Effector memory CD8-positive, alpha-beta T cell (primary cell): ENCODE data around the gene LOC101059915.
"Not testable (repeated sequence)": the region's sequence is repeated elsewhere in the genome, so short reads cannot be mapped to it uniquely, and the experiment has no call there.

ENCODE experiments used
- ATAC-seq: fragments of 150-1000 bp; cut with Tn5 transposase; replicated peaks from 2 replicates; pipeline ENCODE4 v1.10.0; 2021; ENCODE audit warnings: mild to moderate bottlenecking, moderate library complexity
- DNase-seq, 3 experiments: peaks; one replicate each; pipeline ENCODE4 v3.0.0; 2021
- H3K27ac Mint-ChIP-seq, 2 donors: one replicate each; pipeline ENCODE4 v1.8.0; 2022; ENCODE audit warnings: mild to moderate bottlenecking in 2 of 2, mixed read lengths in 2 of 2, moderate library complexity in 2 of 2
- H3K27me3 Mint-ChIP-seq, 2 donors: one replicate each; pipeline ENCODE4 v1.8.0; 2022; ENCODE audit warnings: mixed read lengths in 2 of 2
- H3K36me3 Mint-ChIP-seq: one replicate; pipeline ENCODE4 v1.8.0; 2022; ENCODE audit warnings: mild to moderate bottlenecking, moderate library complexity, mixed read lengths; ENCODE audit not compliant: insufficient read depth
- H3K4me1 Mint-ChIP-seq, 2 donors: one replicate each; pipeline ENCODE4 v1.8.0; 2022; ENCODE audit warnings: low read depth in 2 of 2, mixed read lengths in 2 of 2
- H3K4me3 Mint-ChIP-seq, 2 donors: one replicate each; pipeline ENCODE4 v1.8.0; 2022; ENCODE audit warnings: mild to moderate bottlenecking in 2 of 2, mixed read lengths in 2 of 2, moderate library complexity in 2 of 2
- H3K9me3 Mint-ChIP-seq, 2 donors: one replicate each; pipeline ENCODE4 v1.8.0; 2022; ENCODE audit warnings: mixed read lengths in 2 of 2

LOC101059915 gene

DNA sequence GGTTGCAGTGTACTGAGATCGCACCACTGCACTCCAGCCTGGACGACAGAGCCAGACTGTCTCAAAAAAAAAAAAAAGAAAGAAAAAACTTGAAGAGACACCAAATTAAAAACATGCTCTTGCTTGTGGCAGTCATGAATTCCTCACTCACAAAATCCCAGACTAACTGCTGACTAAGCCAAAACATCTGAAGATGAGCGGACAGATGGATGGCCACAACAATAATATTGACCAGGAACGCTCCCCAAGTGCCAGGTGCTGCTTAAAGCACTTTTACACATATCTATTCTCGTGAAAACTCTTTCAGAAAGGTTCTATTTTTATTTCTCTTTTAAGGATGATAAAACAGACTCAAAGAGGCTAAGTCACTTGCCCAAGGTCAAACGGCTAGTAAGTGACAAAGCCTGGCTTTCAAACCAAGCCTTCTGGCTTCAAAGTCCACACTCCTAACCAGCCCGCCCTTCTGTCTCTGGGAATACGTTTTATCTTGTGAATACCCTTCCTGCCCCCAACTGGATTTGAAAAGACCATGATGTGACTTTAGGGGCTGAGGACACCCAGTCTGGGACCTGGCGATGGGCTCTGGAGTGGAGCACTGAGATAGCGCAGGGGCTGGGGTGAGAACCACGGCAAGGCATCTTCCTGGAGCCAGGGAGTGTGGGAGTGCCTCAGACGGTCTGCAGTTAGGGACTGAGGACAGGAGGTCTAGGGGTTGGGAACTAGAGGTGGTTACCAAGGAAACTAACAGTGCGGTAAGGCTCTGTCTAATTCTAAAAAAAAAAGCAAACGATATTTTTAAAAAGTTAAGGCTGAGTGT, 39.5 kb upstream of the LOC101059915 start:
- Mint-ChIP-seq H3K27ac (no peak overlapping the region), H3K4me1 (peaks cover 16 to 18% of the 10 kb centered on the region in 2 donors), H3K4me3 (no peak overlapping the region), H3K36me3 (peaks cover 8% of the 10 kb centered on the region), H3K27me3 (no peaks in the 10 kb centered on the region), H3K9me3 (no peaks in the 10 kb centered on the region)
- ATAC-seq (no peak), DNase-seq (no peak)

GRCh38 chrX:71629467-71629866, 37.9 kb upstream of the LOC101059915 start:
- Mint-ChIP-seq H3K27me3 (no peaks in the 10 kb centered on the region), H3K36me3 (no peaks in the 10 kb centered on the region), H3K9me3 (no peaks in the 10 kb centered on the region), H3K4me1 (peaks cover 5 to 6% of the 10 kb centered on the region in 2 donors), H3K27ac (no peak overlapping the region), H3K4me3 (no peak overlapping the region)
- no peak for DNase-seq
- ATAC-seq, result no peak

DNA sequence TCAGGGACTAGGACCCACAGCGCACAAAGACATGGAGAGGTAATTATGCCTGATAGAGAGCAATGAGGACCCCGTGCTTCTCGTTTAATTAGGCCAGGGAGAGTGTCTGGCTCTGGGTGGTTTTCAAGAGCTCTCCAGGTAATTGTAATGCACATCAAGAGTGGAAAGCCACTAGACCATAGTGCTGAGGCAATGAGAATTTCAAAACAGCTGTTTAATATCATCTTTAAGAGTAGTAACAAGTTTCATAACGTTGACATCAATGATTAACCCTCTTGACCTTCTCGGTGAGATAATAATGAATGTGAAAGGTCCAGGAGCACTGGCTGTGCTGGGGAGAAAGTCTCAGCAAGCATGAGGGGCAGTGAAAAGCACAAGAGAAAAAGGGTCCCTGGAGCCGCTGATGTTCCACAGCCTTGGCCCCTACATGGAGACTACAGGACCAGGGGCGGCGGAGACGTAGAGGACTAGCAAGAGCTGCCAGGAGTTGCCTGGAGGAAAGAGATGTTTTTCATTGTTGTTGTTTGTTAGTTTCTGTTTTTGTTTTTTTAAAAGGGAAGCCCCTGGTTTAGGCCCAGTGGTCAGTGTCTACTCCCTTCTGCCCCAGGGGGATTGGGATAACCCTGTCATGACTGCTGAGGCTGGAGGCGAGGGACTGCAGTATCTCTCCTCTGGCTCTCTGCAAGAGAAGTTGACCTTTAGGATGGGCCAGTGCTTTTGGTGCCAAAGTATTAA, 34.3 kb upstream of the LOC101059915 start:
- H3K27me3 Mint-ChIP-seq, result no peaks in the 10 kb centered on the region
- no peaks in the 10 kb centered on the region for H3K9me3 Mint-ChIP-seq
- DNase-seq, result no peak
- peak overlapping the region in 1 of 2 donors; percentile 12 for H3K27ac Mint-ChIP-seq
- H3K36me3 Mint-ChIP-seq, result peaks cover 3% of the 10 kb centered on the region
- ATAC-seq, result no peak
- H3K4me3 Mint-ChIP-seq, result no peak overlapping the region
- peaks cover 15 to 18% of the 10 kb centered on the region in 2 donors for H3K4me1 Mint-ChIP-seq

DNA sequence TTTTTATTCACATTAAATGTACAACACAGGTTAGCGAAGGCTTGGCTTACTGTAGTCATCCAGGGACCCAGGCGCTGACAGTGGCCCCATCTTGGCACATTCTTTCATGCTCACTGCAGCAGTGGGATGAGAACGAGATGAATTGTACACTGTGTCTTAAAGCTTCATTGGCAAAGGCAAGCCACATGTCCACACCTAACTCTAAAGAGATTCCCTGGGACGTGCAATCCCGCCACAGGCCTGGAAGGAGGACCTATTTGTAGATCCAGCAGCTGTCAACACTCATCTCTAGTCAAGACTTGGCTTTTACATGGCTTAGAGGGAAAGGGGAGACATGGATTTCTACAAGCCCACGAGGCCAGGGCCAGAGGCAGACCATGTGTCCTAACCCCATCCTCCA, 33.0 kb upstream of the LOC101059915 start:
- Mint-ChIP-seq H3K4me1 (peaks cover 12 to 17% of the 10 kb centered on the region in 2 donors), H3K9me3 (no peaks in the 10 kb centered on the region), H3K27me3 (no peaks in the 10 kb centered on the region), H3K27ac (no peak overlapping the region), H3K4me3 (no peak overlapping the region), H3K36me3 (peaks cover 3% of the 10 kb centered on the region)
- ATAC-seq (no peak), DNase-seq (no peak)

- Mint-ChIP-seq H3K4me3 (no peak overlapping the region), H3K27me3 (no peaks in the 10 kb centered on the region), H3K27ac (no peak overlapping the region), H3K36me3 (peaks cover 3% of the 10 kb centered on the region), H3K4me1 (peaks cover 11 to 13% of the 10 kb centered on the region in 2 donors), H3K9me3 (no peaks in the 10 kb centered on the region)
- DNase-seq, result no peak
- peak; percentile 75 for ATAC-seq
Observed at GRCh38 chrX:71636438-71637252, 30.7 kb upstream of the LOC101059915 start.

DNA sequence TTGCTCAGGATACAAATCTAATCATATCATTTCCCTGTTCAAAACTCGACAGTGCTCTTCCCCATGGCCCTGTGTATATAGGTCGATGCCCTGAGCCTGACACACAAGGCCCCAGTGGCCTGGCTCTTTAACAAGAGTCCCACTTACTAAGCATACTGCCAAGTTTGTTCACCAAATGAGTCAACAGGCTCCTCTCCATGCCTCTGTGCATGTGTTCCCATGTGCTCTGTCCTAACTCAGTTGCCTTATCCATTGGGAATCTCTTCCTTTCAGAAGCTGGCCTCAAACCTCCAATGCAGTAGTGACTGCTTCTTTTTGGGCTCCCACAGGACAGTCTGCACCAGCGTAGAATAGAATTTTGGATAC, 30.1 kb upstream of the LOC101059915 start:
- no peaks in the 10 kb centered on the region for H3K9me3 Mint-ChIP-seq
- H3K4me3 Mint-ChIP-seq, result no peak overlapping the region
- H3K27ac Mint-ChIP-seq, result no peak overlapping the region
- DNase-seq, result no peak
- peaks cover 3% of the 10 kb centered on the region for H3K36me3 Mint-ChIP-seq
- ATAC-seq, result peak; percentile 52
- peaks cover 11 to 13% of the 10 kb centered on the region in 2 donors for H3K4me1 Mint-ChIP-seq
- H3K27me3 Mint-ChIP-seq, result no peaks in the 10 kb centered on the region

DNA sequence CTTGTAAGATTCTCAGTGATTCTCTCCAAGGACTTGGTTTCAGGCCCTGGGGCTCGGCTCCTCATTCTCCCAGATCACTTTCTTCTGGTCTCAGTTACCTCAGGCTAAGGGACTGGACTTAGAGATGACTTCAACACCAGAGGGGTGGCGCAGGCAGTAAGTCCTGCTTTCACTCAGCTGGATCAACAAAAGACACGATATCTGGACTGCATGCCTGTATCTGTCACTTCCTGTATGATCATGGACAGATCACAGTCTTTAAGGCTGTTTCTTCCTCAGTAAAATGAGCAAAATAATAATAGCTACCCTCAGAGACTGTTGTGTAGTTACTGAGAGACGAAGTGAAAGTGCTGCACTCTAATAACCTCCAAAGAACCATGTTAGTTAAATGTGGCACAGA, 29.5 kb upstream of the LOC101059915 start:
- ATAC-seq (peak; percentile 53), DNase-seq (no peak)
- H3K4me1 Mint-ChIP-seq, result peaks cover 11 to 13% of the 10 kb centered on the region in 2 donors
- peaks cover 3% of the 10 kb centered on the region for H3K36me3 Mint-ChIP-seq
- H3K27ac Mint-ChIP-seq, result no peak overlapping the region
- H3K4me3 Mint-ChIP-seq, result no peak overlapping the region
- no peaks in the 10 kb centered on the region for H3K27me3 Mint-ChIP-seq
- no peaks in the 10 kb centered on the region for H3K9me3 Mint-ChIP-seq

- DNase-seq (no peak), ATAC-seq (no peak)
- Mint-ChIP-seq H3K9me3 (no peaks in the 10 kb centered on the region), H3K27ac (no peak overlapping the region), H3K36me3 (peaks cover 3% of the 10 kb centered on the region), H3K4me3 (no peak overlapping the region), H3K4me1 (peaks cover 11 to 13% of the 10 kb centered on the region in 2 donors), H3K27me3 (no peaks in the 10 kb centered on the region)
Observed at GRCh38 chrX:71638409-71638808, 28.9 kb upstream of the LOC101059915 start.

DNA sequence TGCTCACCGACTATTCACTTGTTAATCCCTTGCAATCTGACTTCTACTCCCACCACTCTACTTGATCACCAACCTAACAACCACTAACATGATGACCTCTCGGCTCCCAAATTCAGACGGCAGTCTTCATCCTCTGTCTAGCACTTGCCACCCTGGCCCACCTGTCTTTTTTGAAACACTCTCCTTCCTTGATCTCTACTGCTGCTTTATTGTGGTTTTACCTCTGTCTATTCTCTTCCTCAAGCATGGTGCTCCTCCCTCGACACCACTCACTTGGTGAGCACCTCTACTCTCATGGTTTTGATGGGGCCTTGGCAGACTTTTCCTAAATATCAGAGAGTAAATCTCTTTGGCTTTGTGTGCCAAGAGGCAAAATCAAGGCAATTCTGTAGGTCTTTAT, 27.3 kb upstream of the LOC101059915 start:
- peaks cover 11 to 13% of the 10 kb centered on the region in 2 donors for H3K4me1 Mint-ChIP-seq
- H3K36me3 Mint-ChIP-seq, result peaks cover 3% of the 10 kb centered on the region
- H3K4me3 Mint-ChIP-seq, result no peak overlapping the region
- no peaks in the 10 kb centered on the region for H3K27me3 Mint-ChIP-seq
- no peak for DNase-seq
- peak; percentile 40 for ATAC-seq
- H3K27ac Mint-ChIP-seq, result no peak overlapping the region
- no peaks in the 10 kb centered on the region for H3K9me3 Mint-ChIP-seq

DNA sequence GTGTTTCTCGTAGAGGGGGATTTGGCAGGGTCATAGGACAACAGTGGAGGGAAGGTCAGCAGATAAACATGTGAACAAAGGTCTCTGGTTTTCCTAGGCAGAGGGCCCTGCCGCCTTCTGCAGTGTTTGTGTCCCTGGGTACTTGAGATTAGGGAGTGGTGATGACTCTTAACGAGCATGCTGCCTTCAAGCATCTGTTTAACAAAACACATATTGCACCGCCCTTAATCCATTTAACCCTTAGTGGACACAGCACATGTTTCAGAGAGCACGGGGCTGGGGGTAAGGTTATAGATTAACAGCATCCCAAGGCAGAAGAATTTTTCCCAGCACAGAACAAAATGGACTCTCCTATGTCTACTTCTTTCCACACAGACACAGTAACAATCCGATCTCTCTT, 22.9 kb upstream of the LOC101059915 start:
- not testable (repeated sequence) for H3K27ac Mint-ChIP-seq, H3K9me3 Mint-ChIP-seq, H3K4me1 Mint-ChIP-seq, H3K4me3 Mint-ChIP-seq, H3K36me3 Mint-ChIP-seq, ATAC-seq, DNase-seq, H3K27me3 Mint-ChIP-seq

GRCh38 chrX:71650333-71650969, 16.9 kb upstream of the LOC101059915 start:
- DNase-seq (peak; percentile 5 to 39 (median 23)), ATAC-seq (peak; percentile 92)
- Mint-ChIP-seq H3K9me3 (no peaks in the 10 kb centered on the region), H3K36me3 (no peaks in the 10 kb centered on the region), H3K4me1 (peaks cover 0 to 5% of the 10 kb centered on the region in 2 donors), H3K4me3 (no peak overlapping the region), H3K27me3 (no peaks in the 10 kb centered on the region), H3K27ac (no peak overlapping the region)

DNA sequence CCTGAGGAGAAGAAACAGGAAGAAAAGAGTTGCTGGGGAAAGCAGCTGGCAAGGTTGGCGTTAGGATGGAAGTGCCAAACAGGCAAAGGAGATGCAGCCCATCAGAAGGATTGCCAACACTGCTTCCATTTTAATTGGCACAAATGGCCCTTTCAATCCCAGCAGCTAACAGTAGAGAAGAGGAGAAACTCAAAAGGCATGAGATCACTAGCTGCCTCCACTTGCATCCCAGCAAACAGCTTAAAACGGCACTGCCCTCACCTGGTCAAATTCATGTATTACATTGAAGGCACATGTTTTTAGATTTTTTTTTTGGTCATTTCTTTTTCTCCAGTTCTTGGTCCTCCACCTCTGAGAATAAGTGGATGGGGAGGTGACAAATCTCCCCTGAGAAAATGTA, 14.9 kb upstream of the LOC101059915 start:
- no peak overlapping the region for H3K27ac Mint-ChIP-seq
- H3K4me3 Mint-ChIP-seq, result no peak overlapping the region
- peaks cover 0 to 5% of the 10 kb centered on the region in 2 donors for H3K4me1 Mint-ChIP-seq
- peak; percentile 57 to 61 (median 60) for DNase-seq
- peak; percentile 78 for ATAC-seq
- H3K27me3 Mint-ChIP-seq, result no peaks in the 10 kb centered on the region
- no peaks in the 10 kb centered on the region for H3K36me3 Mint-ChIP-seq
- no peaks in the 10 kb centered on the region for H3K9me3 Mint-ChIP-seq

DNA sequence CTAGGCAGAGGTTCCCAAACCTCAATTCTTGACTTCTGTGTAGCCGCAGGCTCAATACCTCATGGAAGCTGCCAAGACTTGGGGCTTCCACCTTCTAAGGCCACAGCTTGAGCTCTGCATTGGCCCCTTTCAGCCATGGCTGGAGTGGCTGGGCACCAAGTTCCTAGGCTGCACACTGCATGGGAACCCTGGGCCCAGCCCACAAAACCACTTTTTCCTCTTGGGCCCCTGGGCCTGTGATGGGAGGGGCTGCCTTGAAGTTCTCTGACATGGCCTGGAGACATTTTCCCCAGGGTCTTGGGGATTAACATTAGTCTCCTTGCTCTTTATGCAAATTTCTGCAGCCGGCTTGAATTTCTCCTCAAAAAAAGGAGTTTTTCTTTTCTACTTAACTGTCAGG, 14.0 kb upstream of the LOC101059915 start:
- Mint-ChIP-seq H3K4me3 (no peak overlapping the region), H3K27me3 (no peaks in the 10 kb centered on the region), H3K27ac (no peak overlapping the region), H3K36me3 (no peaks in the 10 kb centered on the region), H3K4me1 (peaks cover 0 to 5% of the 10 kb centered on the region in 2 donors), H3K9me3 (no peaks in the 10 kb centered on the region)
- ATAC-seq (no peak), DNase-seq (no peak)
